ENCODE data around the gene ARL3. TPM values are rescaled to one million over a fixed set of nuclear protein-coding genes. Genes with fewer than 3 reads are reported as not detected.
A peak's percentile ranks its signal among the peaks of the same experiment; 100 is the strongest.

The ARL3 gene
- total and polyA plus RNA-seq, 2 of the 4 experiments (the other 2 are of a cell fraction): 5.0 to 14.3 TPM

- ATAC-seq (ENCODE audit: low read depth) (no peak), DNase-seq (no peak)
- H3K9me3 ChIP-seq (ENCODE audit: control insufficient read depth, insufficient read depth, low read length): no peaks in the 10 kb centered on the region
- in situ Hi-C loops (cut with MboI; ENCODE audit: low sequenced_read_pairs): no loop called here
- H4K5ac ChIP-seq (ENCODE audit: low read depth, low read length): no peak overlapping the region
- intact Hi-C loops (cut with micrococcal nuclease): no loop called here
- H3K4me1 ChIP-seq (ENCODE audit: control insufficient read depth, insufficient read depth, low read length): peaks cover 8% of the 10 kb centered on the region
- no peak overlapping the region for H3K9ac ChIP-seq (ENCODE audit: low read depth, low read length)
- no peak overlapping the region for H3K18ac ChIP-seq (ENCODE audit: low read depth, low read length)
- H4K91ac ChIP-seq (ENCODE audit: insufficient read depth, low read depth, low read length): no peak overlapping the region
- H2BK20ac ChIP-seq (ENCODE audit: low read depth, low read length): no peak overlapping the region
- no peaks in the 10 kb centered on the region for H4K20me1 ChIP-seq (ENCODE audit: insufficient read depth, low read length)
- H2AFZ ChIP-seq (replicated peaks; ENCODE audit: low read length, poor library complexity): no peak overlapping the region
- peaks cover 1 to 12% of the 10 kb centered on the region in 2 experiments; a peak in 2 of 4 replicates for H3K79me1 ChIP-seq (ENCODE audit: low read depth in 1 of 2, low read length in 2 of 2)
- no TSS peak for BruUV-seq (replicated peaks)
- H4K8ac ChIP-seq (ENCODE audit: low read depth in 2 of 2, low read length in 2 of 2): no peak overlapping the region
- no peak overlapping the region for H2AK5ac ChIP-seq (ENCODE audit: low read depth, low read length)
- H3K56ac ChIP-seq (ENCODE audit: extremely low read depth, insufficient read depth, low read length): no peak overlapping the region
- H3K27me3 ChIP-seq (ENCODE audit: control insufficient read depth, insufficient read depth, low read length): no peaks in the 10 kb centered on the region
- dilution Hi-C loops (cut with HindIII; ENCODE audit: low sequenced_read_pairs, unreplicated experiment): no loop called here
- no peak overlapping the region for H2BK120ac ChIP-seq (ENCODE audit: low read depth, low read length)
- CTCF ChIA-PET: no interaction called here
- no peak for TF ChIP-seq MAZ (IDR thresholded peaks at IDR 0.05; ENCODE audit: borderline replicate concordance, low read depth, low read length)
- no peak for TF ChIP-seq RCOR1 (IDR thresholded peaks at IDR 0.05; ENCODE audit: insufficient replicate concordance, low read length)
- TF ChIP-seq USF2 (IDR thresholded peaks at IDR 0.05; ENCODE audit: low read depth, low read length): no peak
- no peak for TF ChIP-seq BHLHE40 (IDR thresholded peaks at IDR 0.05; ENCODE audit: low read depth, low read length)
- peak overlapping the region; percentile 13; the same call in 1 of the 2 replicates for H3K23ac ChIP-seq (ENCODE audit: low read depth, low read length)
- no peak overlapping the region for H3K4ac ChIP-seq (ENCODE audit: low read depth, low read length)
- no peak overlapping the region for H3K27ac ChIP-seq (ENCODE audit: insufficient read depth, low read length)
- POLR2A ChIA-PET (ENCODE audit: unreplicated experiment): no interaction called here
- H3K4me3 ChIP-seq (ENCODE audit: insufficient read depth, low read depth, low read length): no peak overlapping the region
- no peak overlapping the region for H3K14ac ChIP-seq (replicated peaks; ENCODE audit: low read depth, low read length)
- H2BK5ac ChIP-seq (ENCODE audit: low read depth, low read length, poor library complexity, severe bottlenecking): no peak overlapping the region
- 98% methylated on average over 4 of the region's 5 CpGs; no CpG with 5 or more reads in 1 of the 2 experiments for WGBS, 2 experiments (ENCODE audit: extremely low coverage in 2 of 2, insufficient read length in 1 of 2)
- peaks cover 12% of the 10 kb centered on the region for H3K9me1 ChIP-seq (ENCODE audit: insufficient read depth, low read length)
- H2AK9ac ChIP-seq (replicated peaks; ENCODE audit: low read depth, low read length, poor library complexity): no peak overlapping the region
- H3K36me3 ChIP-seq (ENCODE audit: control insufficient read depth, insufficient read depth, low read length): peaks cover 16% of the 10 kb centered on the region
- H3K4me2 ChIP-seq (ENCODE audit: low read depth, low read length): no peak overlapping the region
- H2BK15ac ChIP-seq (ENCODE audit: low read depth, low read length): no peak overlapping the region
Observed at GRCh38 chr10:102683736-102684135, 30.5 kb downstream of the ARL3 start.

Data from IMR-90 (cell line).